Measurements from ENCODE around the gene SPRR2B. TPM values are rescaled to one million over a fixed set of nuclear protein-coding genes. Genes with fewer than 3 reads are reported as not detected.

The SPRR2B gene
- total RNA-seq, result not detected in 2 replicates

DNA sequence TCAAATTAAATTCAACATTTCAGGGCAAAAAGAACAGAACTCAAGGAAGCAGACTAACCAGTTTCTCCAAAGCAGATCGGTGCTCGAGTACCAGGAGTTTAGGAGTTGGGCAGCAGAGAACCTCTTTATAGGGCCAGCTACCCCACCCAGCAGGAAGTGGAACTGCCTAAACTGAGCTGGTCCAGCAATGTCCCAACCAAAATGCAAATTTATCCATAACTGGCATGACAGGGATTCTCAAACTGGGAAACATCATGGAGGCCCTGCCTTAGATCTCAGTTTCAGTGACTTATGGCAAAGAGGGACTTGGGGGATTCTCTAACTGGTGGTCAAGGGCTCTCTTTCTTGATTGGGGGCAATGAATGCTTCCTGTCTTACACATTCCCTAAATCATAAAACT lies at the start of gene SPRR2B:
Gene SPRR2B (minus strand): TSS at position 101 of the 400 bp plus-strand sequence. CDS start 772 bp downstream, outside the sequence.

DNA sequence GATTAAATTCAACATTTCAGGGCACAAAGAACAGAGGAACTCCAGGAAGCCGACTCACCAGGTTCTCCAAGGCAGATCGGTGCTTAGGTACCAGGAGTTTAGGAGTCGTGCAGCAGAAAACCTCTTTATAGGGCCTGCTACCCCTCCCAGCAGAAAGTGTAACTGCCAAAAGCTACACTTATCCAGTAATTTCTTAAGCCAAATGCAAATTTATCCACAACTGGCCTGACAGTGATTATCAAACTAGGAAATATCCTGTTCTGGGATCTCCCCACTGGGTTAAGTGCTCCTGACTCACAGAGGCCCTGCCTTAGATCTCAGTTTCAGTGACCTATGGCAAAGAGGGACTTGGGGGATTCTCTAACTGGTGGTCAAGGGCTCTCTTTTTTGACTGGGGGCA lies 42.0 kb upstream of the SPRR2B start, which contains the start of gene SPRR2F:
Gene SPRR2F (minus strand): TSS at position 101 of the 400 bp plus-strand sequence. CDS start 783 bp downstream, outside the sequence.

DNA sequence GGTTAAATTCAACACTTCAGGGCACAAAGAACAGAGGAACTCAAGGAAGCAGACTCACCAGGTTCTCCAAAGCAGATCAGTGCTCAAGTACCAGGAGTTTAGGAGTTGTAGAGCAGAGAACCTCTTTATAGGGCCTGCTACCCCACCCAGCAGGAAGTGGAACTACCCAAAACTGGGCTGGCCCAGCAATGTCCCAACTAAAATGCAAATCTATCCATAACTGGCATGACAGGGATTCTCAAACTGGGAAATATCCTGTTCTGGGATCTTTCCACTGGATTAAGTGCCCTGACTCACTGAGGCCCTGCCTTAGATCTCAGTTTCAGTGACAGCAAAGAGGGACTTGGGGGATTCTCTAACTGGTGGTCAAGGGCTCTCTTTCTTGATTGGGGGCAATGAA lies 23.0 kb upstream of the SPRR2B start, which contains the start of gene SPRR2E:
Gene SPRR2E (minus strand): TSS at position 101 of the 400 bp plus-strand sequence. CDS start 775 bp downstream, outside the sequence.

DNA sequence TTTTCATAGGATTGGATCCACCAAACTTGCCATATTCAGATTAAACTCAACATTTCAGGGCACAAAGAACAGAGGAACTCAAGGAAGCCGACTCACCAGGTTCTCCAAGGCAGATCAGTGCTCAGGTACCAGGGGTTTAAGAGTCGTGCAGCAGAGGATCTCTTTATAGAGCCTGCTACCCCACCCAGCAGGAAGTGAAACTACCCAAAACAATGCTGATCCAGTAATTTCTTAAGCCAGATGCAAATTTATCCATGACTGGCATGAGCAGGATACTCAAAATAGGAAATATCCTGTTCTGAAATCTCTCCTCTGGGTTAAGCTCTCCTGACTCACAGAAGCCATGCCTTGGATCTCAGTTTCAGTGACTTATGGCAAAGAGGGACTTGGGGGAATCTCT lies 14.0 kb downstream of the SPRR2B start, which contains the start of gene SPRR2A:
Gene SPRR2A (minus strand): TSS at position 138 of the 400 bp plus-strand sequence. CDS start 777 bp downstream, outside the sequence.

DNA sequence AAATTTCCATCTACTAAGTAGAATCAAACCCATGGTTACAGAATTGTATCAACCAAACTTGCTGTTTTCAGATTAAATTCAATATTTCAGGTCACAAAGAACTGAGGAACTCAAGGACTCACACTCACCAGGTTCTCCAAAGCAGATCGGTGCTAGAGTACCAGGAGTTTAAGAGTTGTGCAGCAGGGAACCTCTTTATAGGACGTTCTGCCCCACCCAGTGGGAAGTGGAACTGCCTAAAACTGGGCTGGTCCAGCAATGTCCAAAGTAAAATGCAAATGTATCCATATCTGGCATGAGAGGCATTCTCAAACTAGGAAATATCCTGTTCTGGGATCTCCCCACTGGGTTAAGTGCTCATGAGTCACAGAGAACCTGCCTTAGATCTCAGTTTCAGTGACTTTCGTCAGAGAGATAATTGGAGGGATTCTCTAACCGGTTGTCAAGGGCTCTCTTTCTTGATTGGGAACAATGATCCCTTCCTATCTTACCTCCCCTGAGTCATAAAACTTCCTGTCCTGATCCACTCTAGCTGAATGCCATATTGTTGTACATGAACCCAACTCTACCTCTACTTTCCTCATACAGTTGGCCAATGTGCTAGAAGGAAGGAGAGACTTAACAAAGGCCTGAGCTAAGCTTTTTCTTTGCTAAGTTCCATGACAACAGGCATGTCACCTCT lies 30.3 kb downstream of the SPRR2B start, which contains the start of gene SPRR2D:
Gene SPRR2D (minus strand): TSS at position 171 of the 682 bp plus-strand sequence. CDS start 774 bp downstream, outside the sequence.

DNA sequence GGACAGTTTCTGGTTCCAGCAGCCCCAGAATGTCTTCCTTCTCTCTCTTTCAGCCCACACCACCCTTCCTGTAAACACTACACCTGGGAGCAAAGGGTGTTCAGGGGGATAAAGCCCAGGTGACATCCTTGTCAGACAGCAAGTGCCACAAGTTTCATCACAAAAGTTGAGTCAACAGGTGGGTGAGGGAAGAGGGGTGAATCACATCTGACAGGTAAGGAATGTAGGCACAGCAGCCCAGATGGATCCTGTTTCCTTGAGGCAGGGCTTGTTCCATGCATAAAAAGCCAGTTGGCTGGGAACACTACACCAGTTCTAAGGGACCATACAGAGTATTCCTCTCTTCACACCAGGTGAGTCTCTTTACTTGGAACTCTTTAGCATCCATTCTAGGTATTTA lies 40.5 kb downstream of the SPRR2B start, which contains the start of gene SPRR1B:
Gene SPRR1B (plus strand): TSS at position 309 of the 400 bp plus-strand sequence. CDS start 1,143 bp downstream, outside the sequence.

Small RNA genes lying within 50 kb of the gene (small RNA-seq; reads per million reads assigned to genes)
- gene AL356867.1, result not detected

Other genes starting within 250 kb of the SPRR2B start
- gene LCE1A, start 244.1 kb downstream of the SPRR2B start, total RNA-seq, result not detected in 2 replicates
- gene LCE6A, start 228.8 kb downstream of the SPRR2B start, total RNA-seq, result not detected in 2 replicates
- not detected in 2 replicates for gene LCE7A, start 211.6 kb downstream of the SPRR2B start, total RNA-seq
- not detected in 2 replicates for gene SMCP, start 193.3 kb downstream of the SPRR2B start, total RNA-seq
- not detected in 2 replicates for gene IVL, start 163.1 kb downstream of the SPRR2B start, total RNA-seq
- gene SPRR5, start 124.4 kb downstream of the SPRR2B start, total RNA-seq, result not detected in 2 replicates
- not detected in 2 replicates for gene SPRR4, start 101.0 kb downstream of the SPRR2B start, total RNA-seq
- not detected in 2 replicates for gene SPRR1A, start 87.5 kb downstream of the SPRR2B start, total RNA-seq
- not detected in 2 replicates for gene SPRR3, start 69.9 kb downstream of the SPRR2B start, total RNA-seq
- gene SPRR1B, start 40.4 kb downstream of the SPRR2B start, total RNA-seq, result not detected in 2 replicates
- gene SPRR2D, start 30.5 kb downstream of the SPRR2B start, total RNA-seq, result not detected in 2 replicates
- gene SPRR2A, start 14.1 kb downstream of the SPRR2B start, total RNA-seq, result not detected in 2 replicates
- not detected in 2 replicates for gene SPRR2E, start 22.9 kb upstream of the SPRR2B start, total RNA-seq
- not detected in 2 replicates for gene SPRR2F, start 41.9 kb upstream of the SPRR2B start, total RNA-seq
- gene SPRR2G, start 79.3 kb upstream of the SPRR2B start, total RNA-seq, result not detected in 2 replicates
- gene LELP1, start 131.8 kb upstream of the SPRR2B start, total RNA-seq, result not detected in 2 replicates
- gene PRR9, start 146.0 kb upstream of the SPRR2B start, total RNA-seq, result not detected in 2 replicates
- not detected in 2 replicates for gene LORICRIN, start 188.1 kb upstream of the SPRR2B start, total RNA-seq
- not detected in 2 replicates for gene PGLYRP3, start 241.3 kb upstream of the SPRR2B start, total RNA-seq

Data from vein endothelial cell (primary cell).